ENCODE data around the gene ACSM3. TPM values are rescaled to one million over a fixed set of nuclear protein-coding genes. Genes with fewer than 3 reads are reported as not detected.

The ACSM3 gene
- total and polyA plus RNA-seq, 2 donors (not counting 3 experiments of a cell fraction or from before 2014, with no cell fraction given), result 23.7 to 37.3 TPM

GRCh38 chr16:20838240-20838639 lies 74.4 kb downstream of the ACSM3 start:
- H3K79me2 ChIP-seq (ENCODE audit: control insufficient read depth, insufficient read depth, low read length), result no peaks in the 10 kb centered on the region
- no peak overlapping the region for H3K4me2 ChIP-seq (ENCODE audit: insufficient read depth, low read length)
- no peak overlapping the region for H3K9ac ChIP-seq (replicated peaks; ENCODE audit: extremely low read depth, insufficient read depth, low read length)
- ChIA-PET CTCF (interaction anchor here (1.1 kb wide), 1 partner anchor 23 kb away, joined by 3 read pairs; no protein-coding TSS in a partner anchor), POLR2A (no interaction called here)
- H3K9me1 ChIP-seq (replicated peaks; ENCODE audit: control insufficient read depth, extremely low read depth, insufficient read depth, low read length), result no peaks in the 10 kb centered on the region
- peaks cover 0 to 6% of the 10 kb centered on the region in 2 experiments for H3K36me3 ChIP-seq (ENCODE audit: control insufficient read depth in 2 of 2, extremely low read depth in 1 of 2, insufficient read depth in 2 of 2, low read length in 2 of 2)
- intact Hi-C loops (cut with micrococcal nuclease), result no loop called here
- DNase-seq (ENCODE audit: low read depth, low spot score), result no peak
- BruUV-seq (replicated peaks), result no TSS peak
- no peak overlapping the region for H3K27ac ChIP-seq (ENCODE audit: insufficient read depth, low read depth, low read length)
- TF ChIP-seq MYC (IDR thresholded peaks at IDR 0.05; ENCODE audit: low read depth, low read length) (no peak), POLR2A (IDR thresholded peaks at IDR 0.05; ENCODE audit: low read depth, low read length) (no peak), EZH2 (IDR thresholded peaks at IDR 0.05; ENCODE audit: borderline replicate concordance, low read depth, low read length, severe bottlenecking) (no peak), JUN (IDR thresholded peaks at IDR 0.05; ENCODE audit: borderline replicate concordance, insufficient read depth, insufficient read length, low read depth) (no peak), POLR2AphosphoS5 (IDR thresholded peaks at IDR 0.05; ENCODE audit: insufficient read depth, low read depth, low read length) (no peak)
- TF ChIP-seq, protein P1, sequence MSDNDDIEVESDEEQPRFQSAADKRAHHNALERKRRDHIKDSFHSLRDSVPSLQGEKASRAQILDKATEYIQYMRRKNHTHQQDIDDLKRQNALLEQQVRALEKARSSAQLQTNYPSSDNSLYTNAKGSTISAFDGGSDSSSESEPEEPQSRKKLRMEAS (IDR thresholded peaks at IDR 0.05; ENCODE audit: insufficient read depth, insufficient read length), result no peak
- TF ChIP-seq, protein P2, sequence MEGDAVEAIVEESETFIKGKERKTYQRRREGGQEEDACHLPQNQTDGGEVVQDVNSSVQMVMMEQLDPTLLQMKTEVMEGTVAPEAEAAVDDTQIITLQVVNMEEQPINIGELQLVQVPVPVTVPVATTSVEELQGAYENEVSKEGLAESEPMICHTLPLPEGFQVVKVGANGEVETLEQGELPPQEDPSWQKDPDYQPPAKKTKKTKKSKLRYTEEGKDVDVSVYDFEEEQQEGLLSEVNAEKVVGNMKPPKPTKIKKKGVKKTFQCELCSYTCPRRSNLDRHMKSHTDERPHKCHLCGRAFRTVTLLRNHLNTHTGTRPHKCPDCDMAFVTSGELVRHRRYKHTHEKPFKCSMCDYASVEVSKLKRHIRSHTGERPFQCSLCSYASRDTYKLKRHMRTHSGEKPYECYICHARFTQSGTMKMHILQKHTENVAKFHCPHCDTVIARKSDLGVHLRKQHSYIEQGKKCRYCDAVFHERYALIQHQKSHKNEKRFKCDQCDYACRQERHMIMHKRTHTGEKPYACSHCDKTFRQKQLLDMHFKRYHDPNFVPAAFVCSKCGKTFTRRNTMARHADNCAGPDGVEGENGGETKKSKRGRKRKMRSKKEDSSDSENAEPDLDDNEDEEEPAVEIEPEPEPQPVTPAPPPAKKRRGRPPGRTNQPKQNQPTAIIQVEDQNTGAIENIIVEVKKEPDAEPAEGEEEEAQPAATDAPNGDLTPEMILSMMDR (IDR thresholded peaks at IDR 0.05; ENCODE audit: extremely low read depth in 1 of 2, insufficient read depth in 1 of 2, low read depth in 1 of 2, low read length in 2 of 2), result no peak
- H3K4me1 ChIP-seq (ENCODE audit: control insufficient read depth, extremely low read depth, insufficient read depth, low read length), result no peaks in the 10 kb centered on the region
- H4K20me1 ChIP-seq (replicated peaks; ENCODE audit: control insufficient read depth, extremely low read depth, insufficient read depth, low read length), result no peaks in the 10 kb centered on the region
- H3K4me3 ChIP-seq (replicated peaks in 1 of 3; ENCODE audit: insufficient read depth in 1 of 3, low read depth in 1 of 3, low read length in 3 of 3), result no peak overlapping the region
- H2AFZ ChIP-seq (ENCODE audit: low read depth, low read length), result no peak overlapping the region
- no peak for FAIRE-seq
- dilution Hi-C loops (cut with MboI; ENCODE audit: extremely low pct_ligation_motif_present, low sequenced_read_pairs), result no loop called here
- H3K27me3 ChIP-seq (ENCODE audit: control insufficient read depth in 2 of 2, insufficient read depth in 2 of 2, low read length in 2 of 2), result no peaks in the 10 kb centered on the region
- no peaks in the 10 kb centered on the region for H3K9me3 ChIP-seq (replicated peaks; ENCODE audit: control insufficient read depth, insufficient read depth, low read length)

Measured in endothelial cell of umbilical vein (primary cell).